HG02970 (cell line): ENCODE measurements around the gene PPP1R9B.
A peak's percentile ranks its signal among the peaks of the same experiment; 100 is the strongest.

ENCODE experiments used
- ATAC-seq: cut with Tn5 transposase; IDR thresholded peaks from one replicate; pipeline ENCODE4 v1.9.1; 2021; ENCODE audit warnings: mild to moderate bottlenecking, moderate library complexity, moderate number of reproducible peaks; ENCODE audit not compliant: unreplicated experiment, low FRiP score

PPP1R9B gene

DNA sequence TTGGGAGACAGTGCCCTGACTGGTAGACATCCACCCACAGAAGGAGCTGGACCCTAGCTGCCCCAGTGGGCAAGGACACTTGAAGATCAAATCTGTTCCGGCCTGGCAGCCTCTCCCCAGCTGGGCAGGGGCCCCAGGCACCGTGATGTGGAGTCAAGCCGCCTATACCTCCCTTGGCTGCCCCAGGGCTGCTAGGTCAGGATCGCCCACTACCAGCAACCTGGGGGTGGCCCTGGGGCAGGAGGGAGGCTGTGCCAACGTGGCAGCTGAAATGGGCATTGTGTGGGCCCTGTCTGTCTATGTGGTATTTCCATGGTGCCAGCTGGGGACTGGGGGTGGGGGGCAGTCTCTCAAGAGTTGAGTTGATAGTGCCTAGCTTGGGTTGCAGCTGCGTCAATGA lies 54.4 kb downstream of the PPP1R9B start:
- no peak for ATAC-seq

GRCh38 chr17:50095626-50096037 lies 54.8 kb downstream of the PPP1R9B start:
- ATAC-seq, result no peak

DNA sequence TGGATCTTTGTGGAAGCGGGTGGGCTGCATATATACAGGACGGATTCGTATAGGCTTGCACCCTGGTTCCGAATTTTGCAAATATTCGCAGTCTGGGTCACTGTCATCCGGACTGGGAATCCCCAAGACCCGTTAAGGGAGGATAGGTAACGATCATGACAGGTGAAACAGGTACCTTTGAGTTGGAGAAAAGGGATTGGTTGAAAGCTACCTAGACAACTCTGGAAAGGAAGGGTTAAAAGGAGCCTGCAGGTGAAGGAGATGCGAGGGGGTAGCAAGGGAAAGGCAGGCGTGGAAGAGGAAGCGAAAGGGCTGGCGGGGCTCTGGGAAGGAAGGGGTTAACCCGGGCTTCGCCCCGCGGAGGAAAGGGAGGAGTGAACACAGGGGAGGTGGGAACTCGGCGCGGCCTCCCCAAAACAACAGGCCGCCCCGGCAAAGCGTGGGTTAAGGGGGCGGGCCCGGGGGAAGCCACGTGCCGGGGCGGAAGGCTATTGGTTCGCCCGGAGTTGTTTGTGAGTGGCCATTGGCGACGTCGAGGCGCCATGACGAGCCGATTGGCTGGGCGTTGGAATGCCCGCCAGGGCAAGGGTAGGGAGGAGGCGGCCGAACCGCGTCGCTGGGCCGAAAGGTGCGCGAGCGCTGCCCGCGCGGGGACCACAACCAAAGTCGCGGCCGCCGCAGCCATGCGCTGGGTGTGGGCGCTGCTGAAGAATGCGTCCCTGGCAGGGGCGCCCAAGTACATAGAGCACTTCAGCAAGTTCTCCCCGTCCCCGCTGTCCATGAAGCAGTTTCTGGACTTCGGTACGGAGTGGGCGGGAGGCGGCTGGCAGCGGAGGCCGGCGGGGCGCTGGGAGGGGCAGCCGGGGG lies 55.5 kb downstream of the PPP1R9B start, which contains the start of gene PDK2:
Gene PDK2 (plus strand): TSS at position 599 of the 867 bp plus-strand sequence. CDS start 85 bp downstream, at position 684.
- peak; percentile 85 for ATAC-seq

DNA sequence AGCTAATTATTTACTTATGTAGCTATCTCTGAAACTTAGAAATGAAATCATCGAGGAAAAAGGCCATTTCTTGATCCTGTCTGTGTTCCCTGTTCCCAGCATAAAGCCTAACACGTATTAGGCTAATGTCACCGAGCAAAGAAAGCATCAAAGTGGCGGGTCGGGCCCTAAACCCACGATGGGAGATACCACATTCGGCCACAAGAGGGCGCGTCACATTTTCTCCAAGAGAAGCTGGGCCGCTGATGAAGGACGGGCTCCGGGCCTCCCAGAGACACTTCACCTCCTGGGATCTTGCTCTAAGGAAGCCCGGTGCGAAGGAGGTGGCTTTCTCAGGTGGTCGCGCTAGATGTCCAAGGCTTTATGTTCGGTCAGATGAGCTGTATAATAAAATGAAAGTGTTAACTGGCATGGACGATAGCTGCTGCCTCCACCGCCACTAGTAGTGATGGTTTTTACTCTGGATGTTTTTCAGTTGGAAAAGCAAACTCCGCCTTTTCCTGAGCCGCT lies 56.2 kb downstream of the PPP1R9B start:
- ATAC-seq, result no peak

DNA sequence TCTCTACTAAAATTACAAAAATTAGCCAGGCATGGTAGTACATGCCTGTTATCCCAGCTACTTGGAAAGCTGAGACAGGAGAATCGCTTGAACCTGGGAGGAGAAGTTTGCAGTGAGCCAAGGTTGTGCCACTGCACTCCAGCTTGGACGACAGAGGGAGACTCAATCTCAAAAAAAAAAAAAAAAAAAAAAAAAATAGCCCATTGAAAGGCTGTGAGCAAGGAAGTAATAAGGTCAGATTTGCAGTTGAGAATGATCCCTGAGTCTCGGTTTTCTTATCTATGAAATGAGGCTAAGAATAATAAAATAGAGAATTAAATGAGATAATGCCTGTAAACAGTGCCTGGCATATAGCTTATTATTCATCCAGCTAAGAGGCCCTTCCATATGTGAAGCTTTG lies 56.7 kb downstream of the PPP1R9B start:
- no peak for ATAC-seq

- ATAC-seq, result no peak
Measured at GRCh38 chr17:50093246-50093645, 57.2 kb downstream of the PPP1R9B start.

DNA sequence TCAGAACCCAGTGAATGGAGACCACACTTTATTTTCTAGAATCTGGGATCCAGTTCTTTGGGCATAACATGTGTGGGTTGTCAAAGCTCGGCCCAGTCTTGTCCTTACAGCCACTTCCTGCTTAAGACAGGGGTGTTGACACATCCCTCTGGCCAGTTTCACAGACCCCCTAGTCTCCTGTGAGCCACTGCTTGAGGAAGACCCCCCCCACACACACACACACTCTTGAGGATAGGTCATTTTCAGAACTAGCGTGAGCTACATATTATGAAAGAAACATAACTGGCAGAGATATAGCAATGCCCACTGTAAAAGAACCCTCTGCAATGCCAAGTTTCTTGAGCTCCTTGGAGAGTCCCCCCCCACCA lies 58.6 kb downstream of the PPP1R9B start:
- ATAC-seq, result no peak

- ATAC-seq, result no peak
Measured at GRCh38 chr17:50090971-50091917, 59.2 kb downstream of the PPP1R9B start.

DNA sequence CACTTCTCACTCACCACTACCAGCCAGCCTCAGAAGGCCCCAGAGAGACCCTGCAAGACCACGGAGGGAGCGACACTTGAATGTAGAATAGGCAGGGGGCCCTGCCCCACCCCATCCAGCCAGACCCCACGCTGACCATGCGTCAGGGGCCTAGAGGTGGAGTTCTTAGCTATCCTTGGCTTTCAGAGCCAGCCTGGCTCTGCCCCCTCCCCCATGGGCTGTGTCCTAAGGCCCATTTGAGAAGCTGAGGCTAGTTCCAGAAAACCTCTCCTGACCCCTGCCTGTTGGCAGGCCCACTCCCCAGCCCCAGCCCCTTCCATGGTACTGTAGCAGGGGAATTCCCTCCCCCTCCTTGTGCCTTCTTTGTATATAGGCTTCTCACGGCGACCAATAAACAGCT lies 60.4 kb downstream of the PPP1R9B start:
- no peak for ATAC-seq

DNA sequence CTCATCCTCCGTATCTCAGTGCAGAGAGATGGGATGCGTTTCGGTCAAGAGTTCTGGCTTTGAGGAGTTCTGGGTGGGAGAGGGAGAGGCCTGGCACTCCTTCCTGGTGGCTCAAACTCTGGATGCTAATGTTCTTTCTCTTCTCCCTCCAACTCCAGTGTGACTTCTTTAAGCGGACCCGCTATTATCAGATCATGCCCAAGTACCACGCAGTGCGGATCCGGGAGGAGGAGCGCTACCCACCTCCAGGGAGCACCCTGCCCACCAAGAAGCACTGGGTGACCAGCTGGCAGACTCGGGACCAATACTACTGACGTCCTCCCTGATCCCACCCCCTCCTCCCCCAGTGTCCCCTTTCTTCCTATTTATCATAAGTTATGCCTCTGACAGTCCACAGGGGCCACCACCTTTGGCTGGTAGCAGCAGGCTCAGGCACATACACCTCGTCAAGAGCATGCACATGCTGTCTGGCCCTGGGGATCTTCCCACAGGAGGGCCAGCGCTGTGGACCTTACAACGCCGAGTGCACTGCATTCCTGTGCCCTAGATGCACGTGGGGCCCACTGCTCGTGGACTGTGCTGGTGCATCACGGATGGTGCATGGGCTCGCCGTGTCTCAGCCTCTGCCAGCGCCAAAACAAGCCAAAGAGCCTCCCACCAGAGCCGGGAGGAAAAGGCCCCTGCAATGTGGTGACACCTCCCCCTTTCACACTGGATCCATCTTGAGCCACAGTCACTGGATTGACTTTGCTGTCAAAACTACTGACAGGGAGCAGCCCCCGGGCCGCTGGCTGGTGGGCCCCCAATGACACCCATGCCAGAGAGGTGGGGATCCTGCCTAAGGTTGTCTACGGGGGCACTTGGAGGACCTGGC lies 61.3 kb downstream of the PPP1R9B start:
- ATAC-seq, result no peak

DNA sequence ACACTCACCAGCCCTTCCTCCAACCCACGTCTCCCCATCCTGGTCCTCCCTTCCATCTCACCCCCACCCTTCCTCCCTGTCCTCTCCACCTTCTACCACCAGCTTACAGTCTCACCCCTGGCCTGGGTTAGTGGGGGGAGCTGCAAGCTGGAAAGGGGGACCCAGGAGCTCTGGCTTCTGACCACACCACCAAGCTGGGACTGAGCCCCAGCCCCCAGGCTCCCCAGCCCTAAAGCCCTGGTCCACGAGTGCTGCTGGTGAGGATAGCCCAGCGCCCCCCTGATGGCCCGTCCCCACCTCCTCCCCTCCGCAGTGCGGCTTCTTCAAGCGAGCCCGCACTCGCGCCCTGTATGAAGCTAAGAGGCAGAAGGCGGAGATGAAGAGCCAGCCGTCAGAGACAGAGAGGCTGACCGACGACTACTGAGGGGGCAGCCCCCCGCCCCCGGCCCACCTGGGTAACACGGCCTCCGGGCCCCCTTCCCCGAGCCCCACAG lies 62.5 kb downstream of the PPP1R9B start:
- no peak for ATAC-seq

GRCh38 chr17:50087246-50087911 lies 63.1 kb downstream of the PPP1R9B start:
- ATAC-seq, result no peak
